HepG2 (cell line): ENCODE data around the gene NENF. TPM values are rescaled to one million over a fixed set of nuclear protein-coding genes. Genes with fewer than 3 reads are reported as not detected.

ENCODE experiments used
- ATAC-seq: fragments of 200-7000 bp; cut with Tn5 transposase; 3 replicates; pipeline ENCODE4 v1.9.1; 2020; ENCODE audit warnings: mild to moderate bottlenecking, moderate library complexity
- BruUV-seq: library from RNA; stranded (reverse); fragments of 400-500 nt; replicated peaks from 2 replicates; lab custom pipeline; 2021; lab: Mats Ljungman, UMichigan
- CTCF ChIA-PET: fragments of 300-600 bp; formaldehyde crosslinking; extraction: SDS; loops from one replicate; lab custom pipeline; 2021; ENCODE audit warnings: low total read pairs, inconsistent platforms, low intra/inter-chr PET ratio; lab: Yijun Ruan, JAX
- POLR2A ChIA-PET: fragments of 350-600 bp; sonication (Branson Sonifier 250); formaldehyde crosslinking; loops from one replicate; lab custom pipeline; 2020; ENCODE audit warnings: antibody characterized with exemption, inconsistent platforms; lab: Yijun Ruan, JAX
- DNase-seq: peaks from one replicate; pipeline ENCODE4 v3.0.0-alpha.2; 2015; ENCODE audit warnings: low spot score
- FAIRE-seq: peaks from 3 replicates; lab custom pipeline; 2011; peaks lifted over from hg19 to GRCh38; lab: Jason Lieb, UNC
- H2AFZ ChIP-seq: one replicate; pipeline ENCODE4 v1.6.1; 2011; ENCODE audit warnings: low read length, inconsistent platforms
- H3K27ac ChIP-seq: fragments of 300-600 bp; 3 replicates; pipeline ENCODE4 v1.8.0; 2011; ENCODE audit warnings: mixed run types, mild to moderate bottlenecking, mixed read lengths, low read length, inconsistent platforms; ENCODE audit not compliant: insufficient read depth; ENCODE audit errors: extremely low read length
- H3K27me3 ChIP-seq, 2 experiments: fragments of 200-600 bp in 1 of 2; 2 replicates in 1 of 2; 3 replicates in 1 of 2; pipeline versions ENCODE4 v1.6.0 to v1.8.0; 2011; ENCODE audit warnings: low read length in 2 of 2, mild to moderate bottlenecking in 2 of 2, moderate library complexity in 2 of 2, inconsistent platforms in 1 of 2; ENCODE audit not compliant: insufficient read depth in 2 of 2, control insufficient read depth in 1 of 2
- H3K36me3 ChIP-seq, 2 experiments: fragments of 200-600 bp in 1 of 2; replicated peaks in 1 of 2; 2 replicates in 1 of 2; 3 replicates in 1 of 2; pipeline versions ENCODE4 v1.5.1 to v1.8.0; 2011; ENCODE audit warnings: low read length in 2 of 2, inconsistent platforms in 1 of 2; ENCODE audit not compliant: insufficient read depth in 2 of 2, control insufficient read depth in 1 of 2
- H3K4me1 ChIP-seq: 2 replicates; pipeline ENCODE4 v1.5.1; 2012; ENCODE audit warnings: low read length, inconsistent platforms; ENCODE audit not compliant: insufficient read depth
- H3K4me2 ChIP-seq: 2 replicates; pipeline ENCODE4 v1.6.0; 2011; ENCODE audit warnings: low read depth, low read length, inconsistent platforms
- H3K4me3 ChIP-seq, 3 experiments: fragments of 200-600 bp in 1 of 3; sonication (generic), shearing (Covaris generic) in 1 of 3; replicated peaks in 1 of 3; 2 replicates each; pipeline ENCODE4 v1.5.1; 2011 to 2016; ENCODE audit warnings: low read length in 3 of 3, inconsistent platforms in 2 of 3, low read depth in 2 of 3, mild to moderate bottlenecking in 2 of 3, control low read depth in 1 of 3, mixed read lengths in 1 of 3; ENCODE audit not compliant: insufficient read depth in 1 of 3
- H3K79me2 ChIP-seq: one replicate; pipeline ENCODE4 v1.6.1; 2011; ENCODE audit warnings: low read length, inconsistent platforms; ENCODE audit not compliant: insufficient read depth
- H3K9ac ChIP-seq: 2 replicates; pipeline ENCODE4 v1.6.0; 2011; ENCODE audit warnings: mild to moderate bottlenecking, low read depth, low read length, inconsistent platforms; ENCODE audit not compliant: insufficient read depth
- H3K9me3 ChIP-seq: 2 replicates; pipeline ENCODE4 v1.5.1; 2012; ENCODE audit warnings: mild to moderate bottlenecking, low read length
- H4K20me1 ChIP-seq: 2 replicates; pipeline ENCODE4 v1.6.0; 2011; ENCODE audit warnings: inconsistent platforms, mild to moderate bottlenecking, low read length, moderate library complexity; ENCODE audit not compliant: insufficient read depth
- ATF1 ChIP-seq: IDR thresholded peaks from 2 replicates; pipeline ENCODE4 v1.6.1; 2016; ENCODE audit warnings: mild to moderate bottlenecking, control low read depth
- BCL6 ChIP-seq: IDR thresholded peaks from 2 replicates; pipeline ENCODE4 v1.6.1; 2016; ENCODE audit warnings: missing genetic modification reagents, missing compliant biosample characterization
- FOXK1 ChIP-seq: sonication (generic); formaldehyde crosslinking; IDR thresholded peaks from 2 replicates; pipeline ENCODE4 v1.4.0; 2020; ENCODE audit warnings: low read depth, missing genetic modification reagents, borderline replicate concordance
- GTF2F1 ChIP-seq: fragments of 150-350 bp; IDR thresholded peaks from 2 replicates; pipeline ENCODE4 v1.6.1; 2014; ENCODE audit warnings: low read length
- HDAC1 ChIP-seq: sonication (generic); formaldehyde crosslinking; IDR thresholded peaks from 2 replicates; pipeline ENCODE4 v1.5.1; 2020; ENCODE audit warnings: mild to moderate bottlenecking, missing genetic modification reagents
- KAT2B ChIP-seq: fragments of 150-350 bp; IDR thresholded peaks from 2 replicates; pipeline ENCODE4 v1.6.1; 2014; ENCODE audit warnings: low read depth, low read length, borderline replicate concordance
- KDM2A ChIP-seq: sonication (generic); formaldehyde crosslinking; IDR thresholded peaks from 2 replicates; pipeline ENCODE4 v1.4.0; 2020; ENCODE audit warnings: low read depth, missing genetic modification reagents, borderline replicate concordance
- NBN ChIP-seq: fragments of 450-650 bp; conservative IDR thresholded peaks from 2 replicates; pipeline ENCODE4 v1.6.1; 2017
- NR2F1 ChIP-seq, 2 experiments: fragments of 450-650 bp in 1 of 2; formaldehyde crosslinking in 1 of 2; IDR thresholded peaks; 2 replicates each; pipeline versions ENCODE4 v1.5.0 to v1.6.1; 2016 to 2020; ENCODE audit warnings: mild to moderate bottlenecking in 1 of 2, missing compliant biosample characterization in 1 of 2, missing genetic modification reagents in 1 of 2, moderate library complexity in 1 of 2
- SMAD1 ChIP-seq: sonication (generic); formaldehyde crosslinking; IDR thresholded peaks from 2 replicates; pipeline ENCODE4 v1.4.0; 2020; ENCODE audit warnings: missing genetic modification reagents, low read depth, mild to moderate bottlenecking, borderline replicate concordance
- TRIM24 ChIP-seq: sonication (generic); formaldehyde crosslinking; IDR thresholded peaks from 2 replicates; pipeline ENCODE4 v1.8.0; 2022; ENCODE audit warnings: mild to moderate bottlenecking, missing genetic modification reagents
- ZNF124 ChIP-seq: sonication (generic); formaldehyde crosslinking; IDR thresholded peaks from 2 replicates; pipeline ENCODE4 v1.4.0; 2020; ENCODE audit warnings: missing genetic modification reagents
- ZNF460 ChIP-seq: sonication (generic); formaldehyde crosslinking; IDR thresholded peaks from 2 replicates; pipeline ENCODE4 v1.5.1; 2020; ENCODE audit warnings: missing genetic modification reagents, mild to moderate bottlenecking, borderline replicate concordance
- ZNF567 ChIP-seq: sonication (generic); formaldehyde crosslinking; IDR thresholded peaks from 2 replicates; pipeline ENCODE4 v1.8.1; 2023; ENCODE audit warnings: mild to moderate bottlenecking, missing genetic modification reagents, borderline replicate concordance
- ZNF605 ChIP-seq: sonication (generic); formaldehyde crosslinking; IDR thresholded peaks from 2 replicates; pipeline ENCODE4 v1.8.0; 2022; ENCODE audit warnings: mild to moderate bottlenecking, missing genetic modification reagents
- ZNF704 ChIP-seq: sonication (generic); formaldehyde crosslinking; IDR thresholded peaks from 2 replicates; pipeline ENCODE4 v1.8.1; 2023; ENCODE audit warnings: mild to moderate bottlenecking, inconsistent platforms, moderate library complexity, missing genetic modification reagents, borderline replicate concordance
- WGBS: methylation state at CpG from one replicate; pipeline ENCODE4 v1.1.6; 2017; ENCODE audit warnings: low lambda C conversion rate; 5-methylcytosine and 5-hydroxymethylcytosine counted together
- in situ Hi-C: cut with HindIII; loops from 2 replicates; pipeline ENCODE4 v1.10.0; 2017; ENCODE audit warnings: low pct_unique_long_range_greater_than_20kb; ENCODE audit not compliant: extremely low pct_ligation_motif_present
- intact Hi-C: fragments of 100-400 bp; cut with micrococcal nuclease; formaldehyde crosslinking; loops from one replicate; pipeline ENCODE4 v1.10.0; 2022; ENCODE audit not compliant: unreplicated experiment
- polyA plus RNA-seq, 8 experiments: library from polyadenylated mRNA; depleted of rRNA in 3 of 8; stranded (reverse) in 7 of 8; unstranded in 1 of 8; fragments of >200 nt; fragmentation: Illumina TruSeq in 4 of 8; extraction: Trizol in 4 of 8; gene quantifications; 2 replicates each; pipeline versions ENCODE4 v1.2.1 to v1.2.3, GENCODE V29; 2011 to 2016; ENCODE audit warnings: low read depth in 4 of 8, missing spikeins in 1 of 8, mixed read lengths in 1 of 8; ENCODE audit not compliant: insufficient read depth in 1 of 8
- total RNA-seq, 5 experiments: library from RNA; depleted of rRNA; stranded (reverse); fragments of >200 nt; fragmentation: Illumina TruSeq; extraction: Trizol; gene quantifications; 2 replicates each; pipeline ENCODE4 v1.2.3, GENCODE V29; 2016; ENCODE audit warnings: low read depth in 1 of 5
- TF ChIP-seq, protein P1 (sequence below): sonication (generic); formaldehyde crosslinking; IDR thresholded peaks from 2 replicates; pipeline ENCODE4 v1.5.0; 2020; ENCODE audit warnings: missing genetic modification reagents
- TF ChIP-seq, protein P2 (sequence below): sonication (generic); formaldehyde crosslinking; IDR thresholded peaks from 2 replicates; pipeline ENCODE4 v1.5.1; 2020; ENCODE audit warnings: mild to moderate bottlenecking, moderate library complexity, missing genetic modification reagents
- TF ChIP-seq, protein P3 (sequence below): sonication (generic); formaldehyde crosslinking; IDR thresholded peaks from 2 replicates; pipeline ENCODE4 v1.9.0; 2021; ENCODE audit warnings: missing genetic modification reagents, borderline replicate concordance

Gene NENF
- total and polyA plus RNA-seq, 2 of the 13 experiments (the other 11 are each of a cell fraction or from before 2014, with no cell fraction given), result 31.7 to 40.4 TPM

DNA sequence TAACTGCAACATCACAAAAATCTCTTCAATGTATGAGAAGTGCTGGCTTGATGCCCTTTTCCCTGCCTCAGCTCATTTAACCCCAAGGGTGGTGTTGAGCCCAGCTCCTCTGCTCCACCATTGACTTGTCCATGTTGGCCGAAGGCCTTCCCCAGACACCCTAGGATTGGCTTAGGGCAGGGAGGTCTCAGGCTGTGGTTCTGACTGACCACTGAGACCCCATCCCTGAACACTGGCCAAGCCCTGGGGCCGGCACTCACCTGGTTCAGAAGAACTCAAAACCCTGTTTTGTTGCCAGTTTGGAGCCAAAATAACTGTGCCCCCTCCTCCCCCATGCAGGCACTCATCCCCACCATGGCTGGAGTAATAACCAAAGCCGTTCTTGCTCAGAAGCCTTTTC, 38.6 kb downstream of the NENF start:
- in situ Hi-C loops, result loop anchor here (10.0 kb wide), 1 partner anchor 154 kb away; a partner anchor contains a TSS
- POLR2A ChIA-PET, result no interaction called here
- Histone ChIP-seq H3K4me1 (peaks cover 9% of the 10 kb centered on the region; the same call in 1 of the 2 replicates), H3K79me2 (no peaks in the 10 kb centered on the region), H3K9me3 (no peaks in the 10 kb centered on the region), H3K27ac (no peak overlapping the region), H3K9ac (no peak overlapping the region), H3K36me3 (no peaks in the 10 kb centered on the region), H3K4me3 (no peak overlapping the region), H3K27me3 (peaks cover 0 to 3% of the 10 kb centered on the region in 2 experiments; a peak in 3 of 5 replicates), H2AFZ (no peak overlapping the region), H3K4me2 (no peak overlapping the region), H4K20me1 (no peaks in the 10 kb centered on the region)
- FAIRE-seq (no peak), ATAC-seq (no peak), DNase-seq (no peak)
- TF ChIP-seq SMAD1 (CRISPR knock-in tag), result no peak
- no peak for TF ChIP-seq TRIM24 (CRISPR knock-in tag)
- TF ChIP-seq KDM2A, result no peak
- TF ChIP-seq NBN, result no peak
- no peak for TF ChIP-seq ZNF124 (CRISPR knock-in tag)
- TF ChIP-seq NR2F1 (CRISPR knock-in tag; IDR thresholded peaks at IDR 0.05), result no peak
- TF ChIP-seq, protein P1, sequence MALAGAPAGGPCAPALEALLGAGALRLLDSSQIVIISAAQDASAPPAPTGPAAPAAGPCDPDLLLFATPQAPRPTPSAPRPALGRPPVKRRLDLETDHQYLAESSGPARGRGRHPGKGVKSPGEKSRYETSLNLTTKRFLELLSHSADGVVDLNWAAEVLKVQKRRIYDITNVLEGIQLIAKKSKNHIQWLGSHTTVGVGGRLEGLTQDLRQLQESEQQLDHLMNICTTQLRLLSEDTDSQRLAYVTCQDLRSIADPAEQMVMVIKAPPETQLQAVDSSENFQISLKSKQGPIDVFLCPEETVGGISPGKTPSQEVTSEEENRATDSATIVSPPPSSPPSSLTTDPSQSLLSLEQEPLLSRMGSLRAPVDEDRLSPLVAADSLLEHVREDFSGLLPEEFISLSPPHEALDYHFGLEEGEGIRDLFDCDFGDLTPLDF (CRISPR knock-in tag), result no peak
- no peak for TF ChIP-seq BCL6
- TF ChIP-seq GTF2F1, result no peak
- no peak for TF ChIP-seq ZNF704
- TF ChIP-seq HDAC1 (CRISPR knock-in tag), result no peak
- no peak for TF ChIP-seq KAT2B
- TF ChIP-seq ZNF605 (CRISPR knock-in tag), result no peak
- TF ChIP-seq, protein P2, sequence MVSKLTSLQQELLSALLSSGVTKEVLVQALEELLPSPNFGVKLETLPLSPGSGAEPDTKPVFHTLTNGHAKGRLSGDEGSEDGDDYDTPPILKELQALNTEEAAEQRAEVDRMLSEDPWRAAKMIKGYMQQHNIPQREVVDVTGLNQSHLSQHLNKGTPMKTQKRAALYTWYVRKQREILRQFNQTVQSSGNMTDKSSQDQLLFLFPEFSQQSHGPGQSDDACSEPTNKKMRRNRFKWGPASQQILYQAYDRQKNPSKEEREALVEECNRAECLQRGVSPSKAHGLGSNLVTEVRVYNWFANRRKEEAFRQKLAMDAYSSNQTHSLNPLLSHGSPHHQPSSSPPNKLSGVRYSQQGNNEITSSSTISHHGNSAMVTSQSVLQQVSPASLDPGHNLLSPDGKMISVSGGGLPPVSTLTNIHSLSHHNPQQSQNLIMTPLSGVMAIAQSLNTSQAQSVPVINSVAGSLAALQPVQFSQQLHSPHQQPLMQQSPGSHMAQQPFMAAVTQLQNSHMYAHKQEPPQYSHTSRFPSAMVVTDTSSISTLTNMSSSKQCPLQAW (CRISPR knock-in tag), result no peak
- TF ChIP-seq FOXK1 (CRISPR knock-in tag), result no peak
- TF ChIP-seq, protein P3, sequence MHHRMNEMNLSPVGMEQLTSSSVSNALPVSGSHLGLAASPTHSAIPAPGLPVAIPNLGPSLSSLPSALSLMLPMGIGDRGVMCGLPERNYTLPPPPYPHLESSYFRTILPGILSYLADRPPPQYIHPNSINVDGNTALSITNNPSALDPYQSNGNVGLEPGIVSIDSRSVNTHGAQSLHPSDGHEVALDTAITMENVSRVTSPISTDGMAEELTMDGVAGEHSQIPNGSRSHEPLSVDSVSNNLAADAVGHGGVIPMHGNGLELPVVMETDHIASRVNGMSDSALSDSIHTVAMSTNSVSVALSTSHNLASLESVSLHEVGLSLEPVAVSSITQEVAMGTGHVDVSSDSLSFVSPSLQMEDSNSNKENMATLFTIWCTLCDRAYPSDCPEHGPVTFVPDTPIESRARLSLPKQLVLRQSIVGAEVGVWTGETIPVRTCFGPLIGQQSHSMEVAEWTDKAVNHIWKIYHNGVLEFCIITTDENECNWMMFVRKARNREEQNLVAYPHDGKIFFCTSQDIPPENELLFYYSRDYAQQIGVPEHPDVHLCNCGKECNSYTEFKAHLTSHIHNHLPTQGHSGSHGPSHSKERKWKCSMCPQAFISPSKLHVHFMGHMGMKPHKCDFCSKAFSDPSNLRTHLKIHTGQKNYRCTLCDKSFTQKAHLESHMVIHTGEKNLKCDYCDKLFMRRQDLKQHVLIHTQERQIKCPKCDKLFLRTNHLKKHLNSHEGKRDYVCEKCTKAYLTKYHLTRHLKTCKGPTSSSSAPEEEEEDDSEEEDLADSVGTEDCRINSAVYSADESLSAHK (CRISPR knock-in tag), result no peak
- TF ChIP-seq ATF1, result no peak
- no peak for TF ChIP-seq ZNF567 (CRISPR knock-in tag)
- TF ChIP-seq ZNF460 (CRISPR knock-in tag), result no peak
- CTCF ChIA-PET, result no interaction called here
- intact Hi-C loops, result loop anchor here (10.0 kb wide), 1 partner anchor 314 kb away; no protein-coding TSS in a partner anchor
- WGBS, result 50% methylated on average over 1 of the region's 3 CpGs
- no TSS peak for BruUV-seq
